ENCODE results near the gene INPP5J.
"Not testable (repeated sequence)": the region's sequence is repeated elsewhere in the genome, so short reads cannot be mapped to it uniquely, and the experiment has no call there.

Gene INPP5J

GRCh38 chr22:31107894-31108218 is 14.9 kb upstream of the INPP5J start:
- POLR2A ChIA-PET, result interaction anchor here (0.6 to 2.1 kb wide), 10 partner anchors 9 to 182 kb away, joined by 3 to 14 read pairs (median 4); partner anchors contain the start of genes INPP5J, MORC2, RNF185 and TUG1
- CTCF ChIA-PET, result interaction anchor here (0.6 to 1.8 kb wide), 16 partner anchors 9 to 184 kb away, joined by 3 to 18 read pairs (median 4); partner anchors contain the start of genes INPP5J, RNF185 and SMTN
- DNase-seq (ENCODE audit: extremely low spot score), result no peak
- TF ChIP-seq NFRKB (IDR thresholded peaks at IDR 0.05) (no peak), FOXM1 (IDR thresholded peaks at IDR 0.05; ENCODE audit: borderline replicate concordance) (no peak), FOXK2 (IDR thresholded peaks at IDR 0.05) (no peak), HDGF (IDR thresholded peaks at IDR 0.05; ENCODE audit: borderline replicate concordance) (no peak), SP1 (IDR thresholded peaks at IDR 0.05) (no peak), SUZ12 (IDR thresholded peaks at IDR 0.05) (no peak), BHLHE40 (IDR thresholded peaks at IDR 0.05; ENCODE audit: borderline replicate concordance) (no peak), PKNOX1 (IDR thresholded peaks at IDR 0.05) (no peak), ARNT (IDR thresholded peaks at IDR 0.05) (no peak), ZNF384 (IDR thresholded peaks at IDR 0.05) (no peak; the same call in 1 of the 2 replicates), CTBP1 (IDR thresholded peaks at IDR 0.05; ENCODE audit: borderline replicate concordance) (no peak), FOXA1 (IDR thresholded peaks at IDR 0.05) (no peak), L3MBTL2 (conservative IDR thresholded peaks at IDR 0.05) (no peak), ELF4 (IDR thresholded peaks at IDR 0.05) (no peak), TARDBP (IDR thresholded peaks at IDR 0.05) (no peak), LEF1 (IDR thresholded peaks at IDR 0.05; ENCODE audit: borderline replicate concordance) (no peak)

- POLR2A ChIA-PET, result interaction anchor here (0.6 kb wide), 1 partner anchor 495 kb away, joined by 3 read pairs; no protein-coding TSS in a partner anchor
- CTCF ChIA-PET; DNase-seq (ENCODE audit: extremely low spot score): not testable (repeated sequence)
These were observed 10.1 kb upstream of the INPP5J start for GRCh38 chr22:31112547-31113091.

GRCh38 chr22:31118046-31118820 is 4.5 kb upstream of the INPP5J start:
- TF ChIP-seq ELF4 (IDR thresholded peaks at IDR 0.05), result no peak
- TF ChIP-seq SUZ12 (IDR thresholded peaks at IDR 0.05), result no peak
- no peak for TF ChIP-seq PKNOX1 (IDR thresholded peaks at IDR 0.05)
- TF ChIP-seq HDGF (IDR thresholded peaks at IDR 0.05; ENCODE audit: borderline replicate concordance), result no peak
- TF ChIP-seq FOXK2 (IDR thresholded peaks at IDR 0.05), result no peak
- no peak for TF ChIP-seq ZNF384 (IDR thresholded peaks at IDR 0.05)
- no peak for TF ChIP-seq FOXA1 (IDR thresholded peaks at IDR 0.05)
- DNase-seq (ENCODE audit: extremely low spot score), result no peak
- CTCF ChIA-PET, result no interaction called here
- POLR2A ChIA-PET, result no interaction called here

- CTCF ChIA-PET, result interaction anchor here (0.5 kb wide), 1 partner anchor 153 kb away, joined by 3 read pairs; no protein-coding TSS in a partner anchor
- POLR2A ChIA-PET, result interaction anchor here (1.2 kb wide), 1 partner anchor 11 kb away, joined by 3 read pairs; the partner anchor contains the start of gene SELENOM
- TF ChIP-seq FOXK2 (IDR thresholded peaks at IDR 0.05), result no peak
- no peak for TF ChIP-seq SP1 (IDR thresholded peaks at IDR 0.05)
- TF ChIP-seq BHLHE40 (IDR thresholded peaks at IDR 0.05; ENCODE audit: borderline replicate concordance), result no peak
- no peak for TF ChIP-seq NFRKB (IDR thresholded peaks at IDR 0.05)
- TF ChIP-seq L3MBTL2 (conservative IDR thresholded peaks at IDR 0.05), result no peak
- DNase-seq (ENCODE audit: extremely low spot score), result no peak
These were observed 3.6 kb upstream of the INPP5J start for GRCh38 chr22:31119026-31119717.

GRCh38 chr22:31120230-31120629 is 2.5 kb upstream of the INPP5J start:
- no peak for DNase-seq (ENCODE audit: extremely low spot score)
- CTCF ChIA-PET, result interaction anchor here (0.9 kb wide), 1 partner anchor 13 kb away, joined by 3 read pairs; the partner anchor contains the start of gene SELENOM
- POLR2A ChIA-PET, result no interaction called here
- TF ChIP-seq PKNOX1 (IDR thresholded peaks at IDR 0.05) (no peak), ZNF384 (IDR thresholded peaks at IDR 0.05) (no peak), SUZ12 (IDR thresholded peaks at IDR 0.05) (no peak), L3MBTL2 (conservative IDR thresholded peaks at IDR 0.05) (no peak), FOXM1 (IDR thresholded peaks at IDR 0.05; ENCODE audit: borderline replicate concordance) (no peak), HDGF (IDR thresholded peaks at IDR 0.05; ENCODE audit: borderline replicate concordance) (no peak), FOXA1 (IDR thresholded peaks at IDR 0.05) (no peak), CTBP1 (IDR thresholded peaks at IDR 0.05; ENCODE audit: borderline replicate concordance) (no peak), LEF1 (IDR thresholded peaks at IDR 0.05; ENCODE audit: borderline replicate concordance) (no peak), ELF4 (IDR thresholded peaks at IDR 0.05) (no peak), NFRKB (IDR thresholded peaks at IDR 0.05) (no peak), FOXK2 (IDR thresholded peaks at IDR 0.05) (no peak)

GRCh38 chr22:31120642-31121041 is 2.1 kb upstream of the INPP5J start:
- POLR2A ChIA-PET, result no interaction called here
- TF ChIP-seq FOXA1 (IDR thresholded peaks at IDR 0.05) (no peak), SP1 (IDR thresholded peaks at IDR 0.05) (no peak), ELF4 (IDR thresholded peaks at IDR 0.05) (no peak), BHLHE40 (IDR thresholded peaks at IDR 0.05; ENCODE audit: borderline replicate concordance) (no peak), PKNOX1 (IDR thresholded peaks at IDR 0.05) (no peak), CTBP1 (IDR thresholded peaks at IDR 0.05; ENCODE audit: borderline replicate concordance) (no peak), FOXM1 (IDR thresholded peaks at IDR 0.05; ENCODE audit: borderline replicate concordance) (no peak), L3MBTL2 (conservative IDR thresholded peaks at IDR 0.05) (no peak), LEF1 (IDR thresholded peaks at IDR 0.05; ENCODE audit: borderline replicate concordance) (no peak), FOXK2 (IDR thresholded peaks at IDR 0.05) (no peak), SUZ12 (IDR thresholded peaks at IDR 0.05) (no peak), ZNF384 (IDR thresholded peaks at IDR 0.05) (no peak), NFRKB (IDR thresholded peaks at IDR 0.05) (no peak), HDGF (IDR thresholded peaks at IDR 0.05; ENCODE audit: borderline replicate concordance) (no peak)
- no peak for DNase-seq (ENCODE audit: extremely low spot score)
- CTCF ChIA-PET, result interaction anchor here (0.9 kb wide), 1 partner anchor 13 kb away, joined by 3 read pairs; the partner anchor contains the start of gene SELENOM

All from HEK293T (cell line).